ENCODE results near the gene TARP.

The TARP gene

GRCh38 chr7:38318803-38319416 is 45.5 kb upstream of the TARP start:
- DNase-seq (ENCODE audit: insufficient read length, low spot score), result peak; percentile 41
- TF ChIP-seq CTCF (IDR thresholded peaks at IDR 0.05; ENCODE audit: insufficient read depth, missing control alignments), result peak; percentile 65
- FAIRE-seq, result peak; percentile 81

GRCh38 chr7:38318241-38318640 is 44.8 kb upstream of the TARP start:
- no peak for TF ChIP-seq CTCF (IDR thresholded peaks at IDR 0.05; ENCODE audit: insufficient read depth, missing control alignments)
- no peak for DNase-seq (ENCODE audit: insufficient read length, low spot score)
- FAIRE-seq, result no peak

GRCh38 chr7:38317515-38317914 is 44.1 kb upstream of the TARP start:
- FAIRE-seq (no peak), DNase-seq (ENCODE audit: insufficient read length, low spot score) (no peak)
- no peak for TF ChIP-seq CTCF (IDR thresholded peaks at IDR 0.05; ENCODE audit: insufficient read depth, missing control alignments)

- DNase-seq (ENCODE audit: insufficient read length, low spot score) (no peak), FAIRE-seq (no peak)
- TF ChIP-seq CTCF (IDR thresholded peaks at IDR 0.05; ENCODE audit: insufficient read depth, missing control alignments), result no peak
Measured at GRCh38 chr7:38316733-38317360, 43.4 kb upstream of the TARP start.

- no peak for TF ChIP-seq CTCF (IDR thresholded peaks at IDR 0.05; ENCODE audit: insufficient read depth, missing control alignments)
- no peak for DNase-seq (ENCODE audit: insufficient read length, low spot score)
- FAIRE-seq, result no peak
Measured at GRCh38 chr7:38315410-38315809, 42.0 kb upstream of the TARP start.

GRCh38 chr7:38312821-38313220 is 39.4 kb upstream of the TARP start:
- no peak for DNase-seq (ENCODE audit: insufficient read length, low spot score)
- TF ChIP-seq CTCF (IDR thresholded peaks at IDR 0.05; ENCODE audit: insufficient read depth, missing control alignments), result no peak
- peak; percentile 72 for FAIRE-seq

- TF ChIP-seq CTCF (IDR thresholded peaks at IDR 0.05; ENCODE audit: insufficient read depth, missing control alignments), result no peak
- FAIRE-seq, result no peak
- peak; percentile 29 for DNase-seq (ENCODE audit: insufficient read length, low spot score)
Measured at GRCh38 chr7:38311329-38311937, 38.0 kb upstream of the TARP start.
